ENCODE results near the gene TPP2. TPM values are rescaled to one million over a fixed set of nuclear protein-coding genes. Genes with fewer than 3 reads are reported as not detected.

The TPP2 gene
- total RNA-seq, 1 experiment from 2014 or later: 36.7 TPM

DNA sequence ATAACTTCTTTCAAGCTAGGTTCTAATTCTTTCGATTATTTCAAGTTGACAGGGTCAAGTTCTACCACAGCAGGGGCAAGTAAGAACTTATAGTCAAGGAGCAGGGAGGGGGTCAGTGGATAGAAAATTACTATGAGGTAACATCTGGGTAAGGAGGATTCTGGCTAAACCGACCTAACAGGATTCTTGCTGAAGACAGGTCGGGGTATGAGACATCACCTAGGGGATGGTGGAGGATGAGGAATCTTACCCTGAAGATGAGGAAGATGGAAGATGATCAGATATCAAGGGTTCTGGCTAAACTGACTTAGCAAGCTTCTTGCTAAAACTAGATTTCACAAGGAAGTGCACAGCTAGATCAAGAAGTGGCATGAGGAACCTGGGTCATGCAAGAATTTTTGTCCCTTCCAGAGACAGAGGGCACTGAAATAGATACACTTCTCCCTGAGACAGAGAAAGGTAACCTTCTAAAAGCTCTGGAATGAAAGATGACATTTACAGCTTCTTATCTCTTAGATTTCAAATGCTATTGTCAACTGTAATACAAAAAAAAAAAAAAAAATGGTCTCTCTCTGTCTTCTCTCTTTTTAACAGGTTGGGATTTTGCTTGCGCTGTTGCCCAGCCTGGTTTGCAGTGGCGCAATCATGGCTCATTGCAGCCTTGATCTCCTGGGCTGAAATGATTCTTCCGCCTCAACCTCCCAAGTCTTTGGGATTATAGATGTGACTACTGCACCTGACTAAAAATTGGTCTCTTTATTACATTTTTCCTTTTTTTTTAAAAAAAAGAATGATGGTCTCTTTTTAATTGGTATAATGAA lies 107.7 kb downstream of the TPP2 start:
- ATAC-seq (no peak), DNase-seq (ENCODE audit: low read depth, low spot score) (no peak)
- intact Hi-C loops (cut with micrococcal nuclease): no loop called here
- H3K79me2 ChIP-seq (ENCODE audit: insufficient read depth, low read length): no peaks in the 10 kb centered on the region
- RAD21 ChIA-PET (ENCODE audit: low non-redundant PET in 1 of 2, low total read pairs in 2 of 2, uncharacterized antibody in 2 of 2, unreplicated experiment in 2 of 2): interaction anchor here in 1 of 2 experiments (1.0 kb wide), 1 partner anchor 21 kb away, joined by 3 read pairs; no protein-coding TSS in a partner anchor
- no peak overlapping the region for H3K9ac ChIP-seq (ENCODE audit: low read length)
- no peak overlapping the region for H3K4me3 ChIP-seq (replicated peaks in 1 of 2; ENCODE audit: low read depth in 1 of 2, low read length in 2 of 2)
- BruUV-seq (replicated peaks): no TSS peak
- TF ChIP-seq JUND (IDR thresholded peaks at IDR 0.05): no peak
- TF ChIP-seq ZNF274 (IDR thresholded peaks at IDR 0.05; ENCODE audit: low read depth, low read length): no peak
- TF ChIP-seq RAD21 (IDR thresholded peaks at IDR 0.05; ENCODE audit: low read depth): no peak
- TF ChIP-seq, protein P1, sequence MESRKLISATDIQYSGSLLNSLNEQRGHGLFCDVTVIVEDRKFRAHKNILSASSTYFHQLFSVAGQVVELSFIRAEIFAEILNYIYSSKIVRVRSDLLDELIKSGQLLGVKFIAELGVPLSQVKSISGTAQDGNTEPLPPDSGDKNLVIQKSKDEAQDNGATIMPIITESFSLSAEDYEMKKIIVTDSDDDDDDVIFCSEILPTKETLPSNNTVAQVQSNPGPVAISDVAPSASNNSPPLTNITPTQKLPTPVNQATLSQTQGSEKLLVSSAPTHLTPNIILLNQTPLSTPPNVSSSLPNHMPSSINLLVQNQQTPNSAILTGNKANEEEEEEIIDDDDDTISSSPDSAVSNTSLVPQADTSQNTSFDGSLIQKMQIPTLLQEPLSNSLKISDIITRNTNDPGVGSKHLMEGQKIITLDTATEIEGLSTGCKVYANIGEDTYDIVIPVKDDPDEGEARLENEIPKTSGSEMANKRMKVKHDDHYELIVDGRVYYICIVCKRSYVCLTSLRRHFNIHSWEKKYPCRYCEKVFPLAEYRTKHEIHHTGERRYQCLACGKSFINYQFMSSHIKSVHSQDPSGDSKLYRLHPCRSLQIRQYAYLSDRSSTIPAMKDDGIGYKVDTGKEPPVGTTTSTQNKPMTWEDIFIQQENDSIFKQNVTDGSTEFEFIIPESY (IDR thresholded peaks at IDR 0.05; ENCODE audit: extremely low read depth, insufficient replicate concordance, low read length): no peak
- TF ChIP-seq, protein P2, sequence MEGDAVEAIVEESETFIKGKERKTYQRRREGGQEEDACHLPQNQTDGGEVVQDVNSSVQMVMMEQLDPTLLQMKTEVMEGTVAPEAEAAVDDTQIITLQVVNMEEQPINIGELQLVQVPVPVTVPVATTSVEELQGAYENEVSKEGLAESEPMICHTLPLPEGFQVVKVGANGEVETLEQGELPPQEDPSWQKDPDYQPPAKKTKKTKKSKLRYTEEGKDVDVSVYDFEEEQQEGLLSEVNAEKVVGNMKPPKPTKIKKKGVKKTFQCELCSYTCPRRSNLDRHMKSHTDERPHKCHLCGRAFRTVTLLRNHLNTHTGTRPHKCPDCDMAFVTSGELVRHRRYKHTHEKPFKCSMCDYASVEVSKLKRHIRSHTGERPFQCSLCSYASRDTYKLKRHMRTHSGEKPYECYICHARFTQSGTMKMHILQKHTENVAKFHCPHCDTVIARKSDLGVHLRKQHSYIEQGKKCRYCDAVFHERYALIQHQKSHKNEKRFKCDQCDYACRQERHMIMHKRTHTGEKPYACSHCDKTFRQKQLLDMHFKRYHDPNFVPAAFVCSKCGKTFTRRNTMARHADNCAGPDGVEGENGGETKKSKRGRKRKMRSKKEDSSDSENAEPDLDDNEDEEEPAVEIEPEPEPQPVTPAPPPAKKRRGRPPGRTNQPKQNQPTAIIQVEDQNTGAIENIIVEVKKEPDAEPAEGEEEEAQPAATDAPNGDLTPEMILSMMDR (IDR thresholded peaks at IDR 0.05 in 2 of 3, conservative IDR thresholded peaks at IDR 0.05 in 1 of 3; ENCODE audit: borderline replicate concordance in 1 of 3, insufficient read depth in 1 of 3, low read depth in 2 of 3, low read length in 2 of 3): no peak
- TF ChIP-seq ZFX (IDR thresholded peaks at IDR 0.05): no peak
- TF ChIP-seq CEBPB (IDR thresholded peaks at IDR 0.05; ENCODE audit: low read depth): no peak
- TF ChIP-seq EZH2 (IDR thresholded peaks at IDR 0.05): no peak
- TF ChIP-seq CBX3 (IDR thresholded peaks at IDR 0.05; ENCODE audit: low read depth): no peak
- TF ChIP-seq, protein P3, sequence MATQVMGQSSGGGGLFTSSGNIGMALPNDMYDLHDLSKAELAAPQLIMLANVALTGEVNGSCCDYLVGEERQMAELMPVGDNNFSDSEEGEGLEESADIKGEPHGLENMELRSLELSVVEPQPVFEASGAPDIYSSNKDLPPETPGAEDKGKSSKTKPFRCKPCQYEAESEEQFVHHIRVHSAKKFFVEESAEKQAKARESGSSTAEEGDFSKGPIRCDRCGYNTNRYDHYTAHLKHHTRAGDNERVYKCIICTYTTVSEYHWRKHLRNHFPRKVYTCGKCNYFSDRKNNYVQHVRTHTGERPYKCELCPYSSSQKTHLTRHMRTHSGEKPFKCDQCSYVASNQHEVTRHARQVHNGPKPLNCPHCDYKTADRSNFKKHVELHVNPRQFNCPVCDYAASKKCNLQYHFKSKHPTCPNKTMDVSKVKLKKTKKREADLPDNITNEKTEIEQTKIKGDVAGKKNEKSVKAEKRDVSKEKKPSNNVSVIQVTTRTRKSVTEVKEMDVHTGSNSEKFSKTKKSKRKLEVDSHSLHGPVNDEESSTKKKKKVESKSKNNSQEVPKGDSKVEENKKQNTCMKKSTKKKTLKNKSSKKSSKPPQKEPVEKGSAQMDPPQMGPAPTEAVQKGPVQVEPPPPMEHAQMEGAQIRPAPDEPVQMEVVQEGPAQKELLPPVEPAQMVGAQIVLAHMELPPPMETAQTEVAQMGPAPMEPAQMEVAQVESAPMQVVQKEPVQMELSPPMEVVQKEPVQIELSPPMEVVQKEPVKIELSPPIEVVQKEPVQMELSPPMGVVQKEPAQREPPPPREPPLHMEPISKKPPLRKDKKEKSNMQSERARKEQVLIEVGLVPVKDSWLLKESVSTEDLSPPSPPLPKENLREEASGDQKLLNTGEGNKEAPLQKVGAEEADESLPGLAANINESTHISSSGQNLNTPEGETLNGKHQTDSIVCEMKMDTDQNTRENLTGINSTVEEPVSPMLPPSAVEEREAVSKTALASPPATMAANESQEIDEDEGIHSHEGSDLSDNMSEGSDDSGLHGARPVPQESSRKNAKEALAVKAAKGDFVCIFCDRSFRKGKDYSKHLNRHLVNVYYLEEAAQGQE (IDR thresholded peaks at IDR 0.05; ENCODE audit: low read depth): no peak
- no peak for TF ChIP-seq POLR2AphosphoS5 (IDR thresholded peaks at IDR 0.05; ENCODE audit: low read depth, low read length)
- no peak for TF ChIP-seq SIN3A (IDR thresholded peaks at IDR 0.05; ENCODE audit: low read depth)
- no peak for TF ChIP-seq EZH2phosphoT487 (IDR thresholded peaks at IDR 0.05; ENCODE audit: borderline replicate concordance)
- TF ChIP-seq, protein P4, sequence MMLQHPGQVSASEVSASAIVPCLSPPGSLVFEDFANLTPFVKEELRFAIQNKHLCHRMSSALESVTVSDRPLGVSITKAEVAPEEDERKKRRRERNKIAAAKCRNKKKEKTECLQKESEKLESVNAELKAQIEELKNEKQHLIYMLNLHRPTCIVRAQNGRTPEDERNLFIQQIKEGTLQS (IDR thresholded peaks at IDR 0.05): no peak
- H4K20me1 ChIP-seq (ENCODE audit: insufficient read depth): no peaks in the 10 kb centered on the region
- H3K9me3 ChIP-seq (ENCODE audit: control insufficient read depth in 1 of 2, insufficient read depth in 1 of 2, low read depth in 1 of 2, low read length in 2 of 2): no peaks in the 10 kb centered on the region
- H3K4me2 ChIP-seq (ENCODE audit: low read length): no peak overlapping the region
- H3K27me3 ChIP-seq (ENCODE audit: insufficient read depth, low read length): no peaks in the 10 kb centered on the region
- POLR2A ChIA-PET: no interaction called here
- CTCF ChIA-PET: no interaction called here
- H2AFZ ChIP-seq (ENCODE audit: low read depth, low read length, poor library complexity, severe bottlenecking): no peak overlapping the region
- H3K9me2 ChIP-seq (ENCODE audit: insufficient read depth): no peaks in the 10 kb centered on the region
- H3K36me3 ChIP-seq (ENCODE audit: control insufficient read depth in 1 of 2, insufficient read depth in 2 of 2, low read length in 2 of 2): no peaks in the 10 kb centered on the region
- H3K4me1 ChIP-seq (ENCODE audit: control insufficient read depth in 1 of 2, insufficient read depth in 2 of 2, low read length in 2 of 2): peaks cover 18 to 19% of the 10 kb centered on the region in 2 experiments
- H3K27ac ChIP-seq (ENCODE audit: low read depth, low read length): no peak overlapping the region
